Body of pancreas (tissue), 4 donors: ENCODE measurements around the gene EPHA4.

ENCODE experiments used
- POLR2A ChIP-seq, 3 donors: fragments of 450-650 bp; IDR thresholded peaks; one replicate each; pipeline ENCODE4 v1.6.1; 2016; ENCODE audit warnings: antibody characterized with exemption in 3 of 3, mild to moderate bottlenecking in 2 of 3
- TF ChIP-seq, protein P1 (sequence below), 7 experiments: fragments of 450-650 bp in 4 of 7; fragments of 200-600 bp in 3 of 7; sonication (generic) in 3 of 7; IDR thresholded peaks; one replicate each; pipeline ENCODE4 v1.5.1; 2016 to 2019; ENCODE audit warnings: antibody characterized with exemption in 7 of 7

DNA sequence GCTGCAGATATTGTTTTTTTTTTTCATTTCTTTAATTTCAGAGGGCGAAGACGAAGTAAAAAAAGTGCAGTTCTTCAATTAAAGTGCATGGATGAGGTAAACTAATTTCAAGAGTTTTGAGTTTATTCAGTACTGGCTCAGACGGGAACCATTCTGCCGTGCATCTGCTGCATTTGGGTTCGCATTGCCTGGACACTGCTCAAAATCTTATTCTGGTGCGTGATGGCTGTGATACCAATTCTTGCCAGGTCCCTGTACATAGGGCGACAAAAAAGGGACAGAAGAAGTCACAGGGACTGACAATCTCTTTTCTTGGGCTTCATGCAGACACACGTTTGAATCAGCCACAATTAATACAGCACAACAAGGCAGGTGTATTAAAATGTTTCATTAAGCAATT is 146.2 kb downstream of the EPHA4 start:
- TF ChIP-seq, protein P1, sequence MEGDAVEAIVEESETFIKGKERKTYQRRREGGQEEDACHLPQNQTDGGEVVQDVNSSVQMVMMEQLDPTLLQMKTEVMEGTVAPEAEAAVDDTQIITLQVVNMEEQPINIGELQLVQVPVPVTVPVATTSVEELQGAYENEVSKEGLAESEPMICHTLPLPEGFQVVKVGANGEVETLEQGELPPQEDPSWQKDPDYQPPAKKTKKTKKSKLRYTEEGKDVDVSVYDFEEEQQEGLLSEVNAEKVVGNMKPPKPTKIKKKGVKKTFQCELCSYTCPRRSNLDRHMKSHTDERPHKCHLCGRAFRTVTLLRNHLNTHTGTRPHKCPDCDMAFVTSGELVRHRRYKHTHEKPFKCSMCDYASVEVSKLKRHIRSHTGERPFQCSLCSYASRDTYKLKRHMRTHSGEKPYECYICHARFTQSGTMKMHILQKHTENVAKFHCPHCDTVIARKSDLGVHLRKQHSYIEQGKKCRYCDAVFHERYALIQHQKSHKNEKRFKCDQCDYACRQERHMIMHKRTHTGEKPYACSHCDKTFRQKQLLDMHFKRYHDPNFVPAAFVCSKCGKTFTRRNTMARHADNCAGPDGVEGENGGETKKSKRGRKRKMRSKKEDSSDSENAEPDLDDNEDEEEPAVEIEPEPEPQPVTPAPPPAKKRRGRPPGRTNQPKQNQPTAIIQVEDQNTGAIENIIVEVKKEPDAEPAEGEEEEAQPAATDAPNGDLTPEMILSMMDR (IDR thresholded peaks at IDR 0.05), result no peak
- no peak for TF ChIP-seq POLR2A (IDR thresholded peaks at IDR 0.05)
